Dermis microvascular lymphatic vessel endothelial cell (primary cell): ENCODE results near the gene PPP1R7. TPM values are rescaled to one million over a fixed set of nuclear protein-coding genes. Genes with fewer than 3 reads are reported as not detected.

Experiments
- DNase-seq, 2 donors: peaks; one replicate each; pipeline versions ENCODE4 v3.0.0 to v3.0.0-alpha.2; 2010; ENCODE audit warnings: low read depth in 2 of 2
- total RNA-seq: library from RNA; depleted of rRNA; stranded (reverse); fragments of >200 nt; gene quantifications from 2 replicates; pipeline ENCODE4 v1.2.1, GENCODE V29; 2014

PPP1R7 gene
- total RNA-seq, 1 donor from 2014 or later: 50.5 TPM

GRCh38 chr2:241139531-241140444, 10.5 kb upstream of the PPP1R7 start:
- no peak for DNase-seq

- DNase-seq: no peak
Measured at GRCh38 chr2:241140445-241140840, 9.8 kb upstream of the PPP1R7 start.

DNA sequence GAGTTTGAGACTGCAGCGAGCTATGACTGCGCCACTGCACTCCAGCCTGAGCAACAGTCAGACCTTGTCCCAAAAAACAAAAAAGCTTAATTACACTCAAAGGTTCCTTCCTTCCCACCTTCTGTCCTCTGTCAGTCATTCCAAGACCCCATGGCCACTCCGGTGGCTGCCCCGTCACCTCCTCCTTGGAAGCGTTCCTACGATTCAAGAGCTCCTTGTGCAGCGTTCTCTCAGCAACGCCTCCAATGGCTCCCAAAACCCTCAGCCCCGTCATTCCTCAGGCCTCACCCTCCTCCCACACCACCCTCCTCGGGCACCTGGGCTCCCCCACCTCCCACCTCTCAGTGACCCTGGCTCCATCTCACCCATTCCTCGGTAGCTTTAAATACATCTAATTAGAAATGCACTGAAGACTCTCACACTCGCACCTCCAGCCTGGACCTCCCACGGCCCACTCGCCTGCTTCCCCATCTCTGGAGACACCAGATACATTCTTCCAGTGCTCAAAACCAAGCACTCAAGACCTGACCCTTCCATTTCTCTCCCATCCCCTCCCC, 9.0 kb upstream of the PPP1R7 start:
- DNase-seq: no peak

DNA sequence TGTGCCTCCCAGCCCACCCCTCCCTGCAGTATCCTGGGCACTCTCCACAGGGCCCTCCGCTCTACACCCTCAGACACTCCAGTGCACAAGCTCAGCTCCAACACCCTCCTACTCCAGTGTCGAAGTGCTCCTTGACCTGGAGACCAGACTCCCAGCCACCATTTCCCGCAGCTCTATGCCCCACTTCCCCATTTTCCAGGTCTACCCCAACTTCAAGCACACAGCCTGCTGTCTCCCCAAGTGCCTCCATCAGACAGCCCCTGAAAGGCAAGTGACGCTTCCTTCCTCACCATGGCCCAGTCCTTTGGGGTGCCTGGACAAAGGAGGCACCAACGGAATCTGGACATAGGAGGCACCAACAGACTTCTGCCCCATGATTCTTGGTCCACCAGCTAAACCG, 8.2 kb upstream of the PPP1R7 start:
- DNase-seq: no peak

- no peak for DNase-seq
Measured at GRCh38 chr2:241142593-241142992, 7.7 kb upstream of the PPP1R7 start.

DNA sequence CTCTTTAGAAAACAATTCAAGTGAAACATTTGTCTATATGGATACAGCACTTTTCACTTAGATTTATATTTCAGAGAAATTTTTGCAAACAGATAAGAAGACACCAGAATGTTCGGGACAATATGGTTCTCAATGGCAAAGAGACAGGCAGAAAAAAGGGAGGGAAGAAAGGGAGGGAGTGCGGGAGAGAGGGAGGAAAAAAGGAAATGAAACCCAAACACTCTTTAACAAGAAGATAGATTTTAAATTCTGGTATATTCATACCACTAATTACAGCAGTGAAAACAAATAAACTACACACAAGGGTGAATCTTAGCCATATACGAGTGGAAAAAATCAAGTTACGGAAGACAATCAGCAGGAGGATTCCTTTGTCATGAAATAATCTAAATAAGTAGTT, 4.0 kb upstream of the PPP1R7 start:
- no peak for DNase-seq

DNA sequence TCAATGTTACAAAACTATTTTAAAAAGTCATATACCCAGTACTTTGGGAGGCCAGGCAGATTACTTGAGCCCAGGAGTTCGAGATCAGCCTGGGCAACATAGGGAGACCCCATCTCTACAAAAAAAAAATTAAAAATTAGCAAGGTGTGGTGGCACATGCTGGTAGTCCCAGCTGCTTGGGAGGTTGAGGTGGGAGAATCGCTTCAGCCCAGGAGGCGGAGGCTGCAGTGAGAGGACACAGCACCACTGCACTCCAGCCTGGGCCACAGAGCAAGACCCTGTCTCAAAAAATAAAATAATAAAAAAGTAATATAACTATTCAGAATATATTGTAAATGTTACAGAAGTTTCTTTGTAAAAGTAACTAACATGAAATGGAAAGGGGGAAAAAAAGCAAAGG, 2.9 kb upstream of the PPP1R7 start:
- DNase-seq: no peak

GRCh38 chr2:241148239-241148638, 2.0 kb upstream of the PPP1R7 start:
- no peak for DNase-seq

DNA sequence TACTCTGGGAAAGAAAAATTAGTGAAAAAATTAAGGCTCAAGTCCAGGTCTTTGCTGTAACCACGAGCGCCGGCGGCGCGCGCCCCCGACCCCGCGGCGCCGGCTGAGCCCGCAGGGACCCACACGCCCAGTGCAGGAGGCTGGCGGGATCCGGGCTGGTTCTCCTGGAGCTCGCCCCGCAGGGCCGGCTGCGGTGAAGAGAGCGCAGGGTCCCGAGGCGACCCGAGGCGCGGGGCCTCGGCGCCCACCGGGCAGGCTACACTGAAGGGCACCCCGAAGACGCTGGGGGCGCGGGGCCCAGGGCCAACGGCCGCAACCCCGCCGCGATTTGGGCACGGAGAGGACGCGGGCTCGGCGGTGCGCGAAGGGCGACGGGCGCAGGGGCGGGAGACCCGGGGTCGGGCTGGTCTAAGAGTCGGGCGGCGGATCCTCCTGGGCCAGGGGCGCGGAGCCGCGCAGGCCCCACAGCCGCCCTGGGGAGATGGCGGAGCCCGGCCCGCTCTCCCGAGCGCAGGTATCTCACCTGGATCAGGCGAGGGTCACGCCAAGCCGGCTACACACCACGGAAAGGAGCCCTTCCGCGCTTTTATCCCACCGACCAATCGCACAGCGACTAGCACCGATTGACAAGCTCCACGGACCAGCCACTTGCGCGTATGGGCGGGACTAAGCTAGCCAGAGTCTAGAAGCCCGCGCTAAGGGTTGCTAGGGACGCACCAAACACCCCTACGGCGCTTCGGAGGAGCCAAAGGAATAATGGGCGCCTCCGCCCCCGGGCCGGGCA, 1.2 kb upstream of the PPP1R7 start, which contains the start of gene PASK:
PASK (minus strand) TSS at position 582 of the 784 bp plus-strand sequence. CDS start 6,440 bp downstream, outside the sequence.
- peak; percentile 85 to 95 for DNase-seq

GRCh38 chr2:241149675-241149924, 667 bp upstream of the PPP1R7 start:
- DNase-seq: no peak

GRCh38 chr2:241150660-241151530, 628 bp downstream of the PPP1R7 start:
- DNase-seq: no peak

- no peak for DNase-seq
Measured at GRCh38 chr2:241151934-241152660, 1.8 kb downstream of the PPP1R7 start.

- no peak for DNase-seq
Measured at GRCh38 chr2:241153616-241154015, 3.3 kb downstream of the PPP1R7 start.

- no peak for DNase-seq
Measured at GRCh38 chr2:241154915-241155314, 4.6 kb downstream of the PPP1R7 start.

GRCh38 chr2:241155936-241156335, 5.7 kb downstream of the PPP1R7 start:
- no peak for DNase-seq

DNA sequence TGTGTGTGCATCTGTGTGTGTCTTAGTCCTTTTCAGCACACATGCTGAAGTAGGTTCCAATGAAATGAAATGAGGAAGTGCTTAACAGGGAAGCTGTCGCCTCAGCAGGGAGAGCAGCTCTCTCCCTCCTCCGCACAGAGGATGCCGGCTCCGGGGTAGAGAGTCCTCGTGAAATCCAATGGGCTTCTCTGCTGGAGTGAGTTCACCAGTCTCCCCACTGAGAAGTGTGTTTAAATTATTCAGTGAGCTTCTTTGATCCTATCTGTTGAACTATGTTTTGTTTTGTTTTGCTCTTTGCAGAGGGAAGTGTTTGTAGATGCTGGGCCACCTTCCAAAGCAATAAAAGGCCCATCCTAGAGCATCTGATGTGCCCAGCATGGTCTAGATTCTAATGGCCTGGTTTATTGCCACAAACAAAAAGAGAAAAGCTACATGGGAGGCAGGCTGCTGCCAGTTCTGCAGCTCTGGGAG, 6.7 kb downstream of the PPP1R7 start:
- no peak for DNase-seq

DNA sequence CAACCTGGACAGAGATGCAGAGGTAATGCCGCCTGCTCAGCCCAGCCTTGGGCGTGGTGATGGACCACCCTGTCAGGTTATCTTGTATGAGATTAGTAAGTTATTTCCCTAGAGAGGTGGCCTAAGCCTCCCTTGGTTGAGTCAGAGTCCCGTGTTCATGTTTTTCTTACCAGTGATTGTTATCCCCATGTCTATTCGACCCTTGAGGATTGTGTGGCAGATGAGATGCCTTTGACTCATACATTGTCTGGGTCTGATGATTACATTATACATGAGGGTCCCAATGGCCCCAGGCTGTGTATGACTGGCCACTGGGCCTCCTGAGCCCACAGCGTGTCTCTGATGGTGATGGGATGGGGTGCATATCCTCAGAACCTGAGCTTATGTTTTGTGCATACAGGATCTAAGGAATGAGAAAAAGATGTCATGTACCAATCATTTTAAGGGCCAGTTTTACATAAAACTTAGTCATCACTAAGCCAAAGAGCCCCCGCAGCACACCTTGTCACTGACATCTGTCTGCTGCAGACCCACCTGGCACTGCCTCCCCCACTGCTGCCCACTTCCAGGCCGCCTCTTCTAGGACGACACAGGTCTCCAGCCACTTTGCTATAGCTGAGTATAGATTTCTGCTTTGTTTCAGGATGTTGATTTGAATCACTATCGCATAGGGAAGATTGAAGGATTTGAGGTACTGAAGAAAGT, 7.7 kb downstream of the PPP1R7 start:
- DNase-seq: peak in 1 of 2 donors; percentile 71

- DNase-seq: no peak
Measured at GRCh38 chr2:241158546-241158900, 8.3 kb downstream of the PPP1R7 start.

DNA sequence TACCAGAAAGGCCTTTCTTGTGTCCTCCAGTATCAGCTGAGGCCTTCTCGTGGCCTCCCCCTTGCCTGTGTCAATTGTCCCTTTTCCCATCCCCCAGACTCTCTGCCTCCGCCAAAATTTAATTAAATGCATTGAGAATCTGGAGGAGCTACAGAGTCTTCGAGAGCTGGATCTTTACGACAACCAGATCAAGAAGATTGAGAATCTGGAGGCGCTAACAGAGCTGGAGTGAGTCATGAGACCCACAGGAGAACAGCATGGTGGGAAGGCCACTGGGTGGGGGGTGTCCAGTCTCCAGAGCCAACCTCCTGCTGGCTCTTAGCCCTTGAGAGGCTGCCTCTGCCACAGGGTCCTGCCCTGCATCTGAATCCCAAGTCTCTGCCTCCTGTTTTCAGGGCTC, 8.8 kb downstream of the PPP1R7 start:
- DNase-seq: no peak

DNA sequence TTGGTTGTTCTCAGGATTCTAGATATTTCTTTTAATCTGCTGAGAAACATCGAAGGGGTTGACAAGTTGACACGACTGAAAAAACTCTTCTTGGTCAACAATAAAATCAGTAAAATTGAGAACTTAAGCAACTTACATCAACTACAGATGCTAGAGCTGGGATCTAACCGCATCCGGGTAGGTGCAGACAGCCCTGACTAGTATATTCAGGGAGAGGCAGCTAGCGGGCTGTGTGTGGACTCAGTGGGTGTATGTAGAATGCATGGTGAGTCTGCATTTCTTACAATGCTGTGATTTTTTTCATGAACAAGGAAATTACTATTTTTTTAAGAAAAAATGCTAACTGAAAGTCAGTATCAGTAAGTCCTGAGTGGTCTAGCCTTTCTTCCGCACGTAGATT, 10.1 kb downstream of the PPP1R7 start:
- DNase-seq: no peak
